GM23338 (cell line): ENCODE data around the gene PTX3.

ENCODE experiments used
- CREB1 ChIP-seq: fragments of 250-450 bp; sonication (Bioruptor Pico); IDR thresholded peaks from 2 replicates; pipeline ENCODE4 v1.5.0; 2020; ENCODE audit warnings: low read depth, mild to moderate bottlenecking, moderate library complexity
- CTCF ChIP-seq, 2 experiments: fragments of 200-600 bp in 1 of 2; sonication (generic) in 1 of 2; conservative IDR thresholded peaks; 2 replicates each; pipeline versions ENCODE4 v1.5.1 to v1.6.1; 2016 to 2017; ENCODE audit warnings: antibody characterized with exemption in 2 of 2, low read depth in 2 of 2, mild to moderate bottlenecking in 2 of 2, moderate library complexity in 1 of 2
- ETS1 ChIP-seq: IDR thresholded peaks from 2 replicates; pipeline ENCODE4 v1.6.1; 2016; ENCODE audit warnings: antibody characterized with exemption
- EZH2 ChIP-seq: fragments of 200-600 bp; sonication (generic); IDR thresholded peaks from one replicate; pipeline ENCODE4 v1.8.0; 2017; ENCODE audit warnings: antibody characterized with exemption, mild to moderate bottlenecking, low read depth; ENCODE audit not compliant: unreplicated experiment
- POLR2AphosphoS5 ChIP-seq: IDR thresholded peaks from 2 replicates; pipeline ENCODE4 v1.6.1; 2016; ENCODE audit warnings: antibody characterized with exemption, low read depth
- REST ChIP-seq: IDR thresholded peaks from one replicate; pipeline ENCODE4 v1.6.1; 2018; ENCODE audit warnings: antibody characterized with exemption; ENCODE audit not compliant: unreplicated experiment
- STAT1 ChIP-seq: IDR thresholded peaks from one replicate; pipeline ENCODE4 v1.6.1; 2016; ENCODE audit warnings: antibody characterized with exemption; ENCODE audit not compliant: unreplicated experiment
- ZNF462 ChIP-seq: fragments of 250-450 bp; sonication (Bioruptor Pico); IDR thresholded peaks from 2 replicates; pipeline ENCODE4 v1.5.0; 2020; ENCODE audit warnings: mild to moderate bottlenecking, moderate library complexity

GRCh38 chr3:157408499-157409149 is 28.0 kb upstream of the PTX3 start:
- no peak for TF ChIP-seq CTCF (conservative IDR thresholded peaks at IDR 0.05; ENCODE audit: low read depth in 2 of 2)
- no peak for TF ChIP-seq POLR2AphosphoS5
- TF ChIP-seq REST = no peak
- TF ChIP-seq ETS1 = no peak
- no peak for TF ChIP-seq EZH2
- TF ChIP-seq ZNF462 (CRISPR knock-in tag) = no peak
- TF ChIP-seq STAT1 = no peak
- TF ChIP-seq CREB1 (CRISPR knock-in tag) = no peak
